Endothelial cell (in vitro differentiated cells): ENCODE data around the gene RSRC1. TPM values are rescaled to one million over a fixed set of nuclear protein-coding genes. Genes with fewer than 3 reads are reported as not detected.
"Not testable (repeated sequence)": the region's sequence is repeated elsewhere in the genome, so short reads cannot be mapped to it uniquely, and the experiment has no call there.

Experiments
- DNase-seq: peaks from one replicate; pipeline ENCODE4 v3.0.0; 2021; ENCODE audit warnings: low spot score
- H3K27ac Mint-ChIP-seq: one replicate; pipeline ENCODE4 v1.8.0; 2021; ENCODE audit warnings: mixed read lengths, inconsistent platforms; ENCODE audit not compliant: unreplicated experiment
- H3K27me3 Mint-ChIP-seq: one replicate; pipeline ENCODE4 v1.8.0; 2021; ENCODE audit warnings: mild to moderate bottlenecking, moderate library complexity, mixed read lengths, inconsistent platforms; ENCODE audit not compliant: unreplicated experiment
- H3K36me3 Mint-ChIP-seq: one replicate; pipeline ENCODE4 v1.8.0; 2021; ENCODE audit warnings: mild to moderate bottlenecking, low read depth, mixed read lengths, inconsistent platforms; ENCODE audit not compliant: unreplicated experiment
- H3K4me1 Mint-ChIP-seq: one replicate; pipeline ENCODE4 v1.8.0; 2021; ENCODE audit warnings: mild to moderate bottlenecking, mixed read lengths, inconsistent platforms; ENCODE audit not compliant: unreplicated experiment
- H3K4me3 Mint-ChIP-seq: one replicate; pipeline ENCODE4 v1.8.0; 2021; ENCODE audit warnings: mild to moderate bottlenecking, mixed read lengths, inconsistent platforms; ENCODE audit not compliant: unreplicated experiment
- H3K9me3 Mint-ChIP-seq: one replicate; pipeline ENCODE4 v1.8.0; 2021; ENCODE audit warnings: mixed read lengths, inconsistent platforms; ENCODE audit not compliant: unreplicated experiment
- CTCF ChIP-seq: fragments of 200-600 bp; sonication (generic); IDR thresholded peaks from one replicate; pipeline ENCODE4 v1.5.0; 2021; ENCODE audit warnings: antibody characterized with exemption; ENCODE audit not compliant: unreplicated experiment
- total RNA-seq: library from RNA; stranded (reverse); fragmentation: NEBNext Ultra II Directional; extraction: Animal tissue kit (Norgen Biotek cat#: 25700); gene quantifications from one replicate; pipeline ENCODE4 v1.2.1, GENCODE V29; 2021; ENCODE audit not compliant: unreplicated experiment

RSRC1 gene
- total RNA-seq, 1 donor from 2014 or later = 24.7 TPM

- no peaks in the 10 kb centered on the region for H3K36me3 Mint-ChIP-seq
- no peaks in the 10 kb centered on the region for H3K4me1 Mint-ChIP-seq
- H3K4me3 Mint-ChIP-seq = no peak overlapping the region
- TF ChIP-seq CTCF = no peak
- H3K9me3 Mint-ChIP-seq = no peaks in the 10 kb centered on the region
- DNase-seq = no peak
- H3K27ac Mint-ChIP-seq = no peak overlapping the region
- no peaks in the 10 kb centered on the region for H3K27me3 Mint-ChIP-seq
Observed at GRCh38 chr3:158489181-158489580, 379.3 kb downstream of the RSRC1 start.

- no peak for DNase-seq
- no peaks in the 10 kb centered on the region for H3K36me3 Mint-ChIP-seq
- TF ChIP-seq CTCF = no peak
- H3K4me3 Mint-ChIP-seq = no peak overlapping the region
- H3K27ac Mint-ChIP-seq = no peak overlapping the region
- H3K4me1 Mint-ChIP-seq = no peaks in the 10 kb centered on the region
- no peaks in the 10 kb centered on the region for H3K9me3 Mint-ChIP-seq
- no peaks in the 10 kb centered on the region for H3K27me3 Mint-ChIP-seq
Observed at GRCh38 chr3:158491968-158492367, 382.1 kb downstream of the RSRC1 start.

GRCh38 chr3:158492685-158493084 is 382.8 kb downstream of the RSRC1 start:
- no peaks in the 10 kb centered on the region for H3K9me3 Mint-ChIP-seq
- DNase-seq = no peak
- no peak for TF ChIP-seq CTCF
- no peak overlapping the region for H3K4me3 Mint-ChIP-seq
- H3K36me3 Mint-ChIP-seq = no peaks in the 10 kb centered on the region
- no peaks in the 10 kb centered on the region for H3K27me3 Mint-ChIP-seq
- no peak overlapping the region for H3K27ac Mint-ChIP-seq
- H3K4me1 Mint-ChIP-seq = no peaks in the 10 kb centered on the region

- no peaks in the 10 kb centered on the region for H3K9me3 Mint-ChIP-seq
- TF ChIP-seq CTCF = no peak
- no peaks in the 10 kb centered on the region for H3K4me1 Mint-ChIP-seq
- H3K4me3 Mint-ChIP-seq = no peak overlapping the region
- no peaks in the 10 kb centered on the region for H3K27me3 Mint-ChIP-seq
- no peaks in the 10 kb centered on the region for H3K36me3 Mint-ChIP-seq
- H3K27ac Mint-ChIP-seq = no peak overlapping the region
- DNase-seq = no peak
Observed at GRCh38 chr3:158493931-158494330, 384.0 kb downstream of the RSRC1 start.

- Mint-ChIP-seq H3K4me1 (no peaks in the 10 kb centered on the region), H3K4me3 (no peak overlapping the region), H3K9me3 (no peaks in the 10 kb centered on the region), H3K36me3 (no peaks in the 10 kb centered on the region), H3K27me3 (no peaks in the 10 kb centered on the region), H3K27ac (no peak overlapping the region)
- no peak for TF ChIP-seq CTCF
- no peak for DNase-seq
Observed at GRCh38 chr3:158494673-158495072, 384.8 kb downstream of the RSRC1 start.

GRCh38 chr3:158495398-158495902 is 385.6 kb downstream of the RSRC1 start:
- H3K27ac Mint-ChIP-seq, H3K4me1 Mint-ChIP-seq, H3K27me3 Mint-ChIP-seq, H3K36me3 Mint-ChIP-seq, DNase-seq, H3K9me3 Mint-ChIP-seq, H3K4me3 Mint-ChIP-seq: not testable (repeated sequence)
